Measurements from ENCODE around the gene TSGA10IP.

TSGA10IP gene

DNA sequence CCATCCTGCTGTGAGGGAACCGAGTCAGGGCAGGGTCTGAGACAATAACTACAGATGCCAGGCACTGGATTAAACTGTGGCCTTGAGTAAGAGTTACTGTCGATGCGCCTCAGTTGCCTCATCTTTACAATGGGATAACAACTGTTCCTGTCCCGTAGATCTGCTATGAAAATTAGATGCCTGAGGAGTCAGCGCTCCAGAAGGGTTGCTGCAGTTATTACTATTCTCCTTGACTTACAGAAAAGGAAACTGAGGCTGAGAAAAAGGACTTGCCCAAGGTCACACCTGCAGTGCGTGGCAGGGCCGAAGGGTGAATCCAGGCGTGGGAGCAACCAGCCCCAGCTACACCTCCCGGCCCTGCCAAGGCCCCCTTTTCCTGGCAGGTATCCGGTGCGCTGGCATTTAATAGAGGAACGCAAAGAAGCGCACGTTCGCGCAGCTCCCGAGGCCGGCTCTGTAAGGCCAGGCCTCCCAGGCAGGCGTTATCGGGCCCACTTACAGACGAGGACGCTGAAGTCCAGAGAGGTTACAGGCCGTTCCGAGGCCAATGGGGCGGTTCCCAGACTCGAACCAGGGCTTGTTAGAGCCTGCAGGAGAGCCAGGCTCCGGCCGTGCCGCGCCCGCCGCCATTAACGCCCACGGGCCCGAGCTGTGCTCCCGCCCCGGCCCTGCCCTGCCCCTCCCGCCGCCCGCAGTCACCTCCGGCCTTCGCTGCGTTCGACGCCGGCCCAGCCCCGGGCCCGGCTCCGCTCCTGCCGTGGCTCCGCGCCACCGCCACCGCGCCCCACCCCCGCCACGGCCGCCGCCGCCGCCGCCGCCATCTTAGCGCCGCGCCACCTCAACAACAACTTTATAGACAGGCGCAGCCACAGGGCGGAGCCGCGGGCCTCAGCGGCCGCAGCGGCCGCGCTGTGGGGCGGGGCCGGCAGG is 26.8 kb upstream of the TSGA10IP start, which contains the start of gene C11orf68:
Gene C11orf68, minus strand, starts transcription at position 852 of the 930 bp plus-strand sequence. Its CDS starts 31 bp downstream, at position 821.
- peak; percentile 71 to 74 for ATAC-seq

DNA sequence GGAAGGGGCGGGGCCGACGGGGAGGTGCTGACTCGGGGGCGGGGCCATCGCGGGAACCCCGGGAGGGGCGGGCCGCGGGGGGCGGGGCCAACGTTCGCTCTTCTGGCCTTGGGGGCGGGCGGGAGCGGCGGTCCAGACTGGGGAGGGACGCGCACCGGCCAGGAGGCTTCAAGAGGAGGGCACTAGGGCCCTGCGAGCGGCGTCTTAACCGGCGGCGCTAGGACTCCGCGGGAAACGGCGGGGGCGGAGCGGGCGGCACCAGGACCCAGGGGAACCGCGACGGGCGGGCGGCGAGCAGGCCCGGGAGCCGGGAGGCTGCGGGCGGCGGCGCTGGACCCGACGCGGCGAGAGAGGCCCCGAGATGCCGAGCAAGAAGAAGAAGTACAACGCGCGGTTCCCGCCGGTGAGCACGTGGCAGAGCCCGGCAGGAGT is 26.1 kb upstream of the TSGA10IP start, which contains the start of gene DRAP1:
Gene DRAP1, plus strand, starts transcription at position 286 of the 432 bp plus-strand sequence. Its CDS starts 76 bp downstream, at position 362.
- ATAC-seq = peak; percentile 94 to 96

DNA sequence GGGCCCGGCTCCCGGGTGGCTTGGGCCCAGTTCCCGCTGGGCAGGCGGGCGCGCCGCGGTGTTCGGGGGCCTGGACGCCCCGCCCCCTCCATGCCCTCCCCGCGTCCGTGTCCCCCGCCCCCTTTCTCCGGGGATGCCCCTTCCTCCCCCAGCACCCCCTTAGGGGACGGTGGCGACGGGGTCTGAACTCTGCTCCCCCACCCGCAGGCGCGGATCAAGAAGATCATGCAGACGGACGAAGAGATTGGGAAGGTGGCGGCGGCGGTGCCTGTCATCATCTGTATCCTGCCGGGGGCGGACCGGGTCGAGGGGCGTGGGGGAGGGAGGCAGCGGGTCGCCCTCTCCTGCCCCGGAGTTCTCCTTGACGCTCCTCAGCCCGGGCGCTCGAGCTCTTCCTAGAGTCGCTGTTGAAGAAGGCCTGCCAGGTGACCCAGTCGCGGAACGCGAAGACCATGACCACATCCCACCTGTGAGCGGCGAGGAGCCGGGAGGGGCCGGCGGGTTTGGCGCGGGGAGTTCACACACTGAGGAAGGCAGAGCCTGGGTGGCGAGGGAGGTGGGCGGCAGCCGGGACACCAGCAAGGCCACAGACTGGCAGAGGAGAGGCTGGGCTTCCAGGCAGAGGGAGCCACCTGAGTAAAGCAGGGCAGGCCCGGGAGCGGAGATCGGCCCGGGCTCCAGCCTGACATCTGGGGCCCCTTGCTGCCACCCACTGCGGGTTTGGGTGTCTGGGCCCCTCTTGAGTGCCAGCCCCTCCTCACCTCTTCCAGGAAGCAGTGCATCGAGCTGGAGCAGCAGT is 25.5 kb upstream of the TSGA10IP start:
- ATAC-seq = peak; percentile 35 to 44

DNA sequence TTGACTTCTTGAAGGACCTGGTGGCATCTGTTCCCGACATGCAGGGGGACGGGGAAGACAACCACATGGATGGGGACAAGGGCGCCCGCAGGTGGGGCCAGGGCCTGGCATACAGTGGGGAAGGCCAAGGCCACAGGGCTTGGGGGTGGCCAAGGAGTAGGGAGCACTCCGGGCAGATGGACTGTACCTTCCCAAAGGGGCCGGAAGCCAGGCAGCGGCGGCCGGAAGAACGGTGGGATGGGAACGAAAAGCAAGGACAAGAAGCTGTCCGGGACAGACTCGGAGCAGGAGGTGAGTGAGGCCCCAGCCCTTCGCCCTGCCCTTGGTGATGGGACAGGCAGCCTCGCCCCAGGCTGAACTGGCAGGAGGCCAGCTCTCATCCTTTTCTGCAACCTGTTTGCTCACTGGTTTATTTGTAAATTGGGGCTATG is 24.9 kb upstream of the TSGA10IP start:
- no peak for ATAC-seq

DNA sequence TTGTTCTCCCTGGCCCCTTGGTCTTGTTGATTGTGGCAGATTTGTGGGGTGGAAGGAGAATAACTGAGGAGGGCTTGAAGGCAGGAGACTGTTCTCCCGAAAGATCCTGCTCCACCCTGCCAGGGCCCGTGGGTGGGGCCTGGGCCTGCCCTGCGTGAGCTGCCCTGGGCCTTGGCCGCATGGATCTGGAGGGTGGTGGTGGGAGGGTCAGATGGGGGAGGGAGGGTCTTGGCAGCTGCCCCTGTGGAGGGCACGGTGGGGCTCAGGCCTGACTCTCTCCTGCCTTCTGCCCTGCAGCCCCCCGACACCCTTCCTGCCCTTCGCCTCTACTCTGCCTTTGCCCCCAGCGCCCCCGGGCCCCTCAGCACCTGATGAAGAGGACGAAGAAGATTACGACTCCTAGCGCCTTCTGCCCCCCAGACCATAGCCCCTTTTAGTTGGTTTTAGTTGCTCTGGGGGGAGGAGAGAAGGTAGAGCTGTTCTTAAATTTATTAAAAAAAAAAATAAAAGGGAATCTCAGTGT is 24.2 kb upstream of the TSGA10IP start:
- ATAC-seq = no peak

DNA sequence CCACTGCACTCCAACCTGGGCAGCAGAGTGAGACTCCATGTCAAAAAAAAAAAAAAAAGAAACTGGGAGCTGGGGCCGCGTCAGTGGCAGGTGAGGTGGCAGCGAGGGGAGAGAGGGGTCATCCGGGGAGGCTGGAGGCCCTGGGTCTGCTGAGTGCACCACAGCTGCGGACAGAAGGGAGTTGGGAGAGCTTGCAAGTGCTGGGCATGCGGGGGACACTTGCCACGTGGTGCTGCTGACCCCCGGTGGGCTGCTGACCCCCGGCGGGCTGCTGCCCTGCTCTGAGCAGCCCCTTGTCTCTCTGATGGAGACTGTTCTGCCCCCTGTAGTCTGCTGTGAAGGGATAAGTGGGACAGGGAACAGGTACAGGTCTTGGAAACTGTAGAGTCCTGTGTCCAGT is 23.4 kb upstream of the TSGA10IP start:
- no peak for ATAC-seq

DNA sequence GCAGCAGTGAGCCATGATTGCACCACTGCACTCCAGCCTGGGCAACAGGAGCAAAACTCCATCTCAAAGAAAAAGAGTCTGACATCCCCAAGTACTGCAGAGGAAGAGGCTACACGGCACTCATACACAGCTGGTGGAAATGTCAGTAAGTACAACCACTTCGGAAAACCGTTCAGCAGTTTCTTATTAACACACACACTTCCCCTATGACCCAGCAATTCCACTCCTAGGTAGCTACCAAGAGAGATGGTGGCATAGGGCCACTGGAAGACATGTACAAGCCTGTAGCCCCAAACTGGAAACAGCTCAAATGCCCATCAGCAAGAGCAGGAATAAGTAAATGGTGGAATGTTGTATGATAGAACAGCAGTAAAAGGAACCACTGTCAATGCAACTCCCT is 22.7 kb upstream of the TSGA10IP start:
- no peak for ATAC-seq

DNA sequence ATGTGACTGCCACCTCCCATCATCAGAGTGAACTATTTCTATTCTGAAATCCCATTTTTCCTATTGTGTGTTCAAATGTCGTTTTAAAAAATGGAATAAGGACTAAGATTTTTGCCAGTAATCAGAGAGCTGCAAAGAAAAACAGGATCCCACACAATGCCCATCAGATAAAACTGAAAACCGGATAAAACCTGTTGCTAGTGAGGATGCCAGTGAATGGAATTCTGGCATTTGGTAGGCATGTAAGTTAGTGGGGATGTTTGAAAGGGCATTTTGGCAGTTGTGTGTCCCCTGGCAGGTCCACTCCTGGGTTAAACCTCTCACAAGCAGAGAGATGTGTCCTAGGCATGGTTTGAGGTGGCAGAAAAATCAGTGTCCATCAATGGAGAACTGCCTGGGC is 19.9 kb upstream of the TSGA10IP start:
- ATAC-seq = no peak

DNA sequence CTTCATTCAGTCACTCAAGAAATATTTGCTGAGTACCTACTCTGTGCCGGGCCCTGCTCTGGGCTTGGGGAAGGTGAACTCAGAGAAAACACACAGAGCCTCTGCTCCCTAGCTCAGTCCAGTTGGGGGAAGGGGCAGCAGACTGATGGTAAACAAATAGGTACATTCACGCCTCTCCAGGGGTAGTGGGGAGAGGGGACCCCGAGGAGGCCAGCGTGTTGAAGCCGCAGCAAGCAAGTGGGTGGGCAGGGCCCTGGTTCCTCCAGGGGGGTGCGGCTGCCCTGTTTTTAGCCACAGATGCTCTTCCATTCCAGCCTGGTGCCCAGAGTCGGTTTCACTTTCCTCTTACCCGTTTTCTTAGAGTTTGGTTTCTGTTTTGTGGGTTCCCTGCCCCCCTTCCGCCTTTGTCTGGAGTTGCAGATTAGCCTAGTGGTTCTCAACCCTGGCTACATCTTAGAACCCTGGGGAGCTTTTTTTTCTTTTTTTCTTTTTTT is 17.3 kb upstream of the TSGA10IP start:
- ATAC-seq = peak; percentile 91 to 94

DNA sequence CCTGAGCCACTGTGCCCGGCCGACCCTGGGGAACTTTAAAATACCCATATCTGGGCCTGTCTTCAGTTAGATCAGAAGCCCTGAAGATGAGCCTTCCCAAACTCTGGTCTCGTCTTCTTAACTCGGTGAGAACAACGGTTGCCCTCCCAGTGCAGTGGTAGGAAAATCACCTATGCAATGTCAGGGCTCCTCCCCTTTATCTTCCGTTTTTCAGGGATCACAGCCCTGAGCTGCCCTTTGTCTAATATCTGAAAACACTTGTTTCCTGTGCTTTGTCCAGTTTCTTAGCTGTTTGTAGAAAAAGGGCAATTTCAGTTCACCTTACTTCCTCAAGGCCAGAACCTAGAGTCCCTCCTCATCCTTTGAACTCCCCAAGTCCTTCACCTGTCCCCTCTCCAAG is 16.6 kb upstream of the TSGA10IP start:
- ATAC-seq = no peak

DNA sequence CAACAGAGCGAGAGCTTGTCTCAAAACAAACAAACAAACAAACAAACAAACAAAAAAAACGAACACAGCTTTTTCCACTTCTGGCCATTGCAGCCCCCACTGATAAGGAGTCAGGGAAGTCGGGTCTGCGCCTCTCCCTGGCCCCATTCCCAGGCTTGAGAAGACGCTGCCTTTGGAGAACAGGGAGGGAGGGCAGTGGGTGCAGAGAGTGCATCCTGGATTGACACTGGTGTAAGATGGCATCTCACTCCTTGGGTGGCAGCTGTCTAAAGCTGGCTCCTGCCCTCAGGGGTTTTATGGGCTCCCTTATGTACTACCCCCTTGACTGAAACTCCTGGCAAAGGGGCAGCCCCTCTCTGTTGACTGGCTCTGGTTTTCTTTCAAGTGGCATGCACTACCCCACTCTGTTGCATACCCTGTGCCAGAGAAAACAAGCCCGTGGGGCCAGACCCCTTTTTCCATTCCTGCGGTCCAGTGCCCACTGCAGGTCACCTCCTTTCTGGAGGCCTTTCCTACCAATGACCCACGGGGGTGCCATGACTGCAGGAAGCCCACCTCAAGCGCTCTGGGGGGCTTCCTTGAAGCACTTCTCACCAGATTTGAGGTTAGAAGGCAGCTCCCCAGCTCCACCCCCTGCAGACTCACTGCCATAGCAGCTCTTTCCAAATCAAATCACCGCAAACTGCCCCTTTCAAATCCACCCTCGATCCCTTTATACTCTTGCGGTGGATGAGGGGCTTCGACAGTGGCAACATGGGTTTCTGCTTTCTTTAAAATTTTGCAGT is 13.3 kb upstream of the TSGA10IP start:
- no peak for ATAC-seq

DNA sequence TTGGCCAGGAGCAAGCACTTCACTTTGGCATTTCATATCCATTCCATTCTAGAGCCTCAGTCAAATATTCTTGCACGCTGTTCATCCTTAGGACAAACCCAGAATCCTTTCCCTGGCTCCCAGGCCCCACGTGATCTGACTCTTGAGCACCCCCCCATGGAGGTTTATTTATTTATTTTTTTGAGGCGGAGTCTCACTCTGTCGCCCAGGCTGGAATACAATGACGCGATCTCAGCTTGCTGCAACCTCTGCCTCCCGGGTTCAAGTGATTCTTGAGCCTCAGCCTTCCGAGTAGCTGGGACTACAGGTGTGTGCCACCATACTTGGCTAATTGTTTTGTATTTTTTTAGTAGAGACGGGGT is 12.7 kb upstream of the TSGA10IP start:
- ATAC-seq = no peak

DNA sequence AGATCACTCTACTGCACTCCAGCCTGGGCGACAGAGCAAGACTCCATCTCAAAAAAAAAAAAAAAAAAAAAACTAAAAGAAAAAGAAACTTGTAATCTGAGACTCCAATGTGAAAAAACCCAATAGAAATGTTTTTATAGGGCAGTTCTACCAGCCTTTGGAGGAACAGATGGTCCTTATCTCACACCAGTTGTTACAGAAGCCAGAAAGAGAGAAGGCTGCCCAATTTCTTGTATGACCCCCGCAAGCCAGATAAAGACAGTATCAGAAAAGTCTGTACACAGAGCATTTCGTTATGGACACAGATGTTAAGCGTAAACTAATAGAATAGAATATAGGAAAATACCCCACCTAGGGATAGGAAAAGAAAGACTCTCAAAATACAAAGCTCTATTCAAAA is 11.3 kb upstream of the TSGA10IP start:
- ATAC-seq = no peak

DNA sequence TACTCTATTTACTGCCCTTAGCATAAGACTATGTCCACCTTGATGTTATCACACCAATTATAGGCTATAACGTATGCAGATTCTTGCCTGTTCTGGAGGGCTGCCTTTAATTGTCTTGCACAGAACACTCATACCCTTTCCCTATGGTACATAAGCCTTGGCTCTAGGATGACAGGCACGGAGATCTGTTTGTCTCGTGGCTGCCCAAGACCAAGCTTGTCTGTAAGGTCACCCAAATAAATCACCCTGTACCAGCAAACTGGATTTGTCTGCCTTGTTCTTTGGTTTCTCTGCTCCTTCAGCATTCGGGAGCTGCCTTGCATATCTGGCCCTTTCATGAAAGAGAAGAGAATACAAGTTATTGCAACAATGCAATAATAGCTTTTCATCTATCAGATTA is 7.5 kb upstream of the TSGA10IP start:
- no peak for ATAC-seq

DNA sequence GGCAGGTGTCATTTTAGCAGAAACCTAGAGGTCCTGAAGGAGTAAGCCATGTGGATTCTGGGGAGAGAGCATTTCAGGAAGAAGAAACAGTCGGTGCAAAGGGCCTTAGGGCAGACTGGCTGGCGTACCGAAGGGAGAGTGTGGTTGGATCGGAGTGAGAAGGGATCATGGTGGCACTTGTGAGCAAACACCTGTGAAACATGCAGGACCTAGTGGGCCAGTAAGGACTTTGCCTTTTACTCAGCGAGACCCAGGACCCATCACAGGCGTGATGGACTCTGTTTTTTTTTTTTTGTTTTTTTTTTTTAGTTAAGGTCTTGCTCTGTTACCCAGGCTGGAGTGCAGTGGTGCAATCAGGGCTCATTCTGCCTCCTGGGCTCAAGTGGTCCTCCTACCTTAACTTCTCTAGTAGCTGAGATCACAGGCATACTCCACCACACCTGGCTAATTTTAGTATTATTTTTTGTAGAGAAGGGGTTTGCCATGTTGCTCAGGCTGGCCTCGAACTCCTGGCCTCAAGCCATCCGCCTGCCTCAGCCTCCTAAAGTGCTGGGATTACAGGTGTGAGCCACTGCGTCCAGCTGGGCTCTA is 3.5 kb upstream of the TSGA10IP start:
- ATAC-seq = no peak

DNA sequence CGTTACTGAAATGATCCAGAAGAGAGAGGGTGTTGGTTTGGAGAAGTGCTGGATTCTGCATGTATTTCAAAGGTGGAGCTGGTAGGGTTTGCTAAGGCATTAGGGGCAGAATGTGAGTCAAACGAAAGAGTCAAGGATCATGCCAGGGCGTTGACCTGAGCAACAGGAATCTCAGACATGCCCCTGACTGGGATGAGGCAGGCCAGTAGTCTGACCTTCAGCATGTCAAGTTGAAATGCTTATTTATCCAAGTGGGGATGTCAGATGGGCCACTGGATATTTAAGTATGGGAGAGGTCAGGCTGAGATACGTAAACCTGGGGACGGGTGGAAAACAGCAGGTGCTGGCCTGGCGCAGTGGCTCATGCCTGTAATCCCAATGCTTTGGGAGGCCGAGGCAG is 2.7 kb upstream of the TSGA10IP start:
- ATAC-seq = no peak

DNA sequence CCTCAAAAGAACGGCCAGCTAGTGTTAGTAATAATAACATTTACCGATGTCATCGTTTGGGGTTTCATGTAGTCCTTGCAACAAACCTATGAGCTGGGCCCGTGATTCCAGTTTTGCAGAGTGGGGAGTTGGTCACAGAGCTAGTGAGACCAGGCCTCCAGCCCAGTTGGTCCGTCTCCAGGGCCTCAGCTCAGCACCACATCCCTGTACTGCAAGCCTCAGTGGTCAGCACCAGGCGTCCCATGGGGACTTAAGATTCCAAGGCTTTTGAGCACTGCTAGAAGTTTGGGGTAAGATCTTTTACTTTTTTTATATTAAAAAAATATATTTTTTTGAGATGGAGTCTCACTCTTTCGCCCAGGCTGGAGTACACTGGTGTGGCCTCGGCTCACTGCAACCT is 1.1 kb upstream of the TSGA10IP start:
- no peak for ATAC-seq

DNA sequence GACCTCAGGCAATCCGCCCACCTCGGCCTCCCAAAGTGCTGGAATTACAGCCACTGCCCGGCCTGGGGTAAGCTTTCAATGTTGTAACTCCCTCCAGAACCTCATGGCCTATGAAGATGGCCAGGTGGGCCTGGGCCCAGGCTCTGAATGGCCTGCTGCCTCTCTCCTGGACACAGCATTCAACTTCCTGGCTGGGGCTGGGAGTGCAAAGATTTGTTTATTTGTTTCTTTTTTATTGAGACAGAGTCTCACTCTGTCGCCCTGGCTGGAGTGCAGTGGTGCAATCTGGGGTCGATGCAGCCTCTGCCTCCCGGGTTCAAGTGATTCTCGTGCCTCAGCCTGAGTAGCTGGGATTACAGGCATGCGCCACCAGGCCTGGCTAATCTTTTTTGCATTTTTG is 513 bp upstream of the TSGA10IP start:
- ATAC-seq = no peak

DNA sequence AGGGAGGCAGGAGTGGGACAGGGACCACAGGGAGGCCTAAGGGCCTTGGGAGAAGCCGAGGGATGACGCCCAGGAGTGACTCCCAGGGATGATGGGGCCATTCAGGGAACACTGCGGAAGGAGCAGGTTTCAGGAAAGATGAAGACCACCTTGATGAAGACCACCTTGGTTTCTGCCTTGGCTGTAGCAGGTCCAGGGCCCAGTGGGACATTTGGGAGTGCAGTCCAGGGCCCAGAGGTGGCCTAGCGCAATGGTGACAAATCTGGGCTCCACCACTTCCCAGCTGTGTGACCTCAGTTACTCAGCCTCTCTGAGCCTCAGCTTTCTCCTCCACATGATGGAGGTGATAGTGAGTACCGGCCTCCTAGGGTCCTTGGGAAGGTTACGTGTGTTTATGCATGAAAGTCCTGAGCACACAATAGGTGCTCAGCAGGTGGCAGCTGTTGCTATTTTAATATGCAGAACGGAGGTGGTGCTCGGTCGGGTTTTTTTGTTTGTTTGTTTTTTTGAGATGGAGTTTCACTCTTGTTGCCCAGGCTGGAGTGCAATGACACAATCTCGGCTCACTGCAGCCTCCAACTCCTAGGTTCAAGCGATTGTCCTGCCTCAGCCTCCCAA is 770 bp downstream of the TSGA10IP start:
- ATAC-seq = no peak

DNA sequence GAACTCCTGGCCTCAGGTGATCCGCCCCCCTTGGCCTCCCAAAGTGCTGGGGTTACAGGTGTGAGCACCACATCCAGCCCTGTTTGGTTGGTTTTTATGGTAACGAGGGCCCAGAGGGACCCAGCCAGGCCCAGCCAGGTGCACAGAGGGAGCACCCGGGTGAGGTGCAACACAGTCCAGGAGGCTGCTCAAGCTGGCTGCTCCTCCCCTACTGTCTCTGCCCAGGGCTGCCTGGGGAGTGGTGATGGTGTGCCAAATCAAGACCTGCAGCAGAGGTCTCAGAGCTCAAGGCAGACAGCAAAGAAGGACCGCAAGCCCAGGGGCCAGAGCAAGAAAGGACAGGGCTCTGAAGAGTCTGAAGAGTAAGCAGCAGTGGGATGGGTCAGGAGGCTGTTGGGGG is 1.4 kb downstream of the TSGA10IP start:
- ATAC-seq = no peak

DNA sequence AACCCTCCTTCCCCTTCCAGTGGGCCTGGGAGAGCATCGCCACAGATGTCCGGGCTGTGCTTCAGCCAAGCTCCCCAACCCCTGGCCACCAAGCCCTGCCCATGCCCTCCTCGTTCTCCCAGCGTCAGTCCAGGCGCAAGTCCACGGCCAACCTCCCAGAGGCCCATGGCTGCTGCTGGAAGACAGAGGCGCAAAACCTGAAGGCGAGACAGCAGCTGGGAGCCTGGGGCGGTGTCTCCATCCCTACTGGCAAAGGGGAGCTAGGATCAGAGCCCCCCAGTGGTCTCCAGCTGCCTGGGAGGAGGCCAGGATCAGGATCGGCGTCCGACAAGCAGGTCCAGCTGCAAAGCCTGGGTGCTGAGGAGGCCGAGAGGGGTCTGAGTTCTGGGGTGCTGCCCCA is 1.9 kb downstream of the TSGA10IP start:
- no peak for ATAC-seq

Measured in activated CD4-positive, CD25-positive, alpha-beta regulatory T cell treated with anti-CD3 and anti-CD28 coated beads, Interleukin-2, amount 50 U/mL, for 24 hours (primary cell).